ENCODE data around the gene TIMP3.

TIMP3 gene

GRCh38 chr22:32877196-32877595, 75.7 kb downstream of the TIMP3 start:
- DNase-seq (ENCODE audit: low read depth in 1 of 2, low spot score in 1 of 2): no peak

- no peak for DNase-seq (ENCODE audit: low read depth in 1 of 2, low spot score in 1 of 2)
Observed at GRCh38 chr22:32879550-32879949, 78.0 kb downstream of the TIMP3 start.

GRCh38 chr22:32880061-32880460, 78.6 kb downstream of the TIMP3 start:
- DNase-seq (ENCODE audit: low read depth in 1 of 2, low spot score in 1 of 2): no peak

- no peak for DNase-seq (ENCODE audit: low read depth in 1 of 2, low spot score in 1 of 2)
Observed at GRCh38 chr22:32880505-32880892, 79.0 kb downstream of the TIMP3 start.

GRCh38 chr22:32880893-32881596, 79.5 kb downstream of the TIMP3 start:
- DNase-seq (ENCODE audit: low read depth in 1 of 2, low spot score in 1 of 2): no peak

GRCh38 chr22:32882360-32882755, 80.9 kb downstream of the TIMP3 start:
- DNase-seq (ENCODE audit: low read depth in 1 of 2, low spot score in 1 of 2): no peak

GRCh38 chr22:32882774-32883530, 81.4 kb downstream of the TIMP3 start:
- DNase-seq (ENCODE audit: low read depth in 1 of 2, low spot score in 1 of 2): no peak

GRCh38 chr22:32887324-32887980, 85.9 kb downstream of the TIMP3 start:
- no peak for DNase-seq (ENCODE audit: low read depth in 1 of 2, low spot score in 1 of 2)

- no peak for DNase-seq (ENCODE audit: low read depth in 1 of 2, low spot score in 1 of 2)
Observed at GRCh38 chr22:32888976-32889375, 87.5 kb downstream of the TIMP3 start.

- no peak for DNase-seq (ENCODE audit: low read depth in 1 of 2, low spot score in 1 of 2)
Observed at GRCh38 chr22:32896891-32897290, 95.4 kb downstream of the TIMP3 start.

- DNase-seq (ENCODE audit: low read depth in 1 of 2, low spot score in 1 of 2): no peak
Observed at GRCh38 chr22:32897400-32897799, 95.9 kb downstream of the TIMP3 start.

- no peak for DNase-seq (ENCODE audit: low read depth in 1 of 2, low spot score in 1 of 2)
Observed at GRCh38 chr22:32900886-32901635, 99.6 kb downstream of the TIMP3 start.

GRCh38 chr22:32901925-32902324, 100.4 kb downstream of the TIMP3 start:
- no peak for DNase-seq (ENCODE audit: low read depth in 1 of 2, low spot score in 1 of 2)

GRCh38 chr22:32903507-32903906, 102.0 kb downstream of the TIMP3 start:
- no peak for DNase-seq (ENCODE audit: low read depth in 1 of 2, low spot score in 1 of 2)

- DNase-seq (ENCODE audit: low read depth in 1 of 2, low spot score in 1 of 2): no peak
Observed at GRCh38 chr22:32904044-32904443, 102.5 kb downstream of the TIMP3 start.

- DNase-seq (ENCODE audit: low read depth in 1 of 2, low spot score in 1 of 2): no peak
Observed at GRCh38 chr22:32905400-32905799, 103.9 kb downstream of the TIMP3 start.

- no peak for DNase-seq (ENCODE audit: low read depth in 1 of 2, low spot score in 1 of 2)
Observed at GRCh38 chr22:32909581-32910428, 108.3 kb downstream of the TIMP3 start.

- no peak for DNase-seq (ENCODE audit: low read depth in 1 of 2, low spot score in 1 of 2)
Observed at GRCh38 chr22:32910429-32910772, 108.9 kb downstream of the TIMP3 start.

GRCh38 chr22:32911503-32911902, 110.0 kb downstream of the TIMP3 start:
- DNase-seq (ENCODE audit: low read depth in 1 of 2, low spot score in 1 of 2): no peak
